ENCODE measurements around the gene TP53RK. TPM values are rescaled to one million over a fixed set of nuclear protein-coding genes. Genes with fewer than 3 reads are reported as not detected.

TP53RK gene
- total and polyA plus RNA-seq, 2 of the 13 experiments (the other 11 are each of a cell fraction or from before 2014, with no cell fraction given) = 12.9 to 25.5 TPM

GRCh38 chr20:46650575-46651090 lies 38.6 kb downstream of the TP53RK start (continued):
- 0 out of 2 replicates have a peak, but pooled peaks have one; percentile 16 for TF ChIP-seq ZNF580 (CRISPR knock-in tag; IDR thresholded peaks at IDR 0.05; ENCODE audit: borderline replicate concordance, low read depth)
- no peak; the same call in 1 of the 2 replicates for TF ChIP-seq SRY (CRISPR knock-in tag; IDR thresholded peaks at IDR 0.05)
- peak; percentile 98 for TF ChIP-seq CHD4 (IDR thresholded peaks at IDR 0.05; ENCODE audit: borderline replicate concordance, low read length)
- TF ChIP-seq ZNF280D (CRISPR knock-in tag; IDR thresholded peaks at IDR 0.05) = peak; percentile 12
- TF ChIP-seq ZNF414 (CRISPR knock-in tag; IDR thresholded peaks at IDR 0.05) = peak; percentile 73; the same call in 1 of the 2 replicates
- no peak for TF ChIP-seq IKZF1 (IDR thresholded peaks at IDR 0.05)
- no peak for TF ChIP-seq PHF21A (CRISPR knock-in tag; IDR thresholded peaks at IDR 0.05)
- no peak for TF ChIP-seq ZFP41 (CRISPR knock-in tag; IDR thresholded peaks at IDR 0.05; ENCODE audit: borderline replicate concordance)
- TF ChIP-seq ZNF768 (CRISPR knock-in tag; IDR thresholded peaks at IDR 0.05) = peak; percentile 96; the same call in 1 of the 2 replicates
- TF ChIP-seq GFI1 (CRISPR knock-in tag; IDR thresholded peaks at IDR 0.05; ENCODE audit: borderline replicate concordance) = no peak
- TF ChIP-seq ZFP82 (CRISPR knock-in tag; IDR thresholded peaks at IDR 0.05; ENCODE audit: borderline replicate concordance) = 0 out of 2 replicates have a peak, but pooled peaks have one; percentile 5
- no peak for TF ChIP-seq ATF1 (CRISPR knock-in tag; IDR thresholded peaks at IDR 0.05)
- no peak for TF ChIP-seq ZNF337 (CRISPR knock-in tag; IDR thresholded peaks at IDR 0.05; ENCODE audit: borderline replicate concordance, low read depth)
- no peak; the same call in 1 of the 2 replicates for TF ChIP-seq SETDB1 (CRISPR knock-in tag; IDR thresholded peaks at IDR 0.05; ENCODE audit: borderline replicate concordance)
- TF ChIP-seq RCOR2 (CRISPR knock-in tag; IDR thresholded peaks at IDR 0.05) = peak; percentile 43; the same call in 1 of the 2 replicates
- TF ChIP-seq ZNF225 (CRISPR knock-in tag; IDR thresholded peaks at IDR 0.05) = no peak
- 0 out of 2 replicates have a peak, but pooled peaks have one; percentile 16 for TF ChIP-seq ZNF691 (CRISPR knock-in tag; IDR thresholded peaks at IDR 0.05; ENCODE audit: borderline replicate concordance, low read depth)
- TF ChIP-seq ZNF234 (CRISPR knock-in tag; conservative IDR thresholded peaks at IDR 0.05) = peak; percentile 55; the same call in 1 of the 2 replicates
- TF ChIP-seq MXI1 (IDR thresholded peaks at IDR 0.05; ENCODE audit: borderline replicate concordance, low read depth, low read length) = 0 out of 3 replicates have a peak, but pooled peaks have one; percentile 2
- 0 out of 2 replicates have a peak, but pooled peaks have one; percentile 3 for TF ChIP-seq MEIS2 (CRISPR knock-in tag; IDR thresholded peaks at IDR 0.05)
- TF ChIP-seq PRDM10 (CRISPR knock-in tag; IDR thresholded peaks at IDR 0.05; ENCODE audit: low read depth) = no peak

Data from HepG2 (cell line).